ENCODE measurements around the gene B4GALT2. TPM values are rescaled to one million over a fixed set of nuclear protein-coding genes. Genes with fewer than 3 reads are reported as not detected.

The B4GALT2 gene
- total RNA-seq, 2 donors from 2014 or later, result 18.5 to 34.4 TPM

- H3K9me3 Mint-ChIP-seq, result no peaks in the 10 kb centered on the region
- H3K27me3 Mint-ChIP-seq, result no peaks in the 10 kb centered on the region
- H3K36me3 Mint-ChIP-seq (ENCODE audit: low read depth), result peaks cover 47% of the 10 kb centered on the region
- H3K4me3 Mint-ChIP-seq, result no peak overlapping the region
- ATAC-seq (replicated peaks), result no peak
- no peak overlapping the region for H3K27ac Mint-ChIP-seq
- peaks cover 34% of the 10 kb centered on the region for H3K4me1 Mint-ChIP-seq
Measured at GRCh38 chr1:43981636-43982035, 2.6 kb downstream of the B4GALT2 start.

GRCh38 chr1:43982241-43982640 is 3.2 kb downstream of the B4GALT2 start:
- Mint-ChIP-seq H3K27me3 (no peaks in the 10 kb centered on the region), H3K9me3 (no peaks in the 10 kb centered on the region), H3K27ac (no peak overlapping the region), H3K4me3 (no peak overlapping the region), H3K4me1 (peaks cover 28% of the 10 kb centered on the region), H3K36me3 (ENCODE audit: low read depth) (peaks cover 41% of the 10 kb centered on the region)
- ATAC-seq (replicated peaks), result no peak

- H3K9me3 Mint-ChIP-seq, result no peaks in the 10 kb centered on the region
- no peak overlapping the region for H3K27ac Mint-ChIP-seq
- no peak for ATAC-seq (replicated peaks)
- H3K27me3 Mint-ChIP-seq, result no peaks in the 10 kb centered on the region
- no peak overlapping the region for H3K4me3 Mint-ChIP-seq
- peaks cover 35% of the 10 kb centered on the region for H3K36me3 Mint-ChIP-seq (ENCODE audit: low read depth)
- peaks cover 23% of the 10 kb centered on the region for H3K4me1 Mint-ChIP-seq
Measured at GRCh38 chr1:43982808-43983207, 3.8 kb downstream of the B4GALT2 start.

- Mint-ChIP-seq H3K9me3 (no peaks in the 10 kb centered on the region), H3K27ac (peak overlapping the region; percentile 27), H3K4me3 (no peak overlapping the region), H3K4me1 (peaks cover 17% of the 10 kb centered on the region), H3K27me3 (no peaks in the 10 kb centered on the region), H3K36me3 (ENCODE audit: low read depth) (peaks cover 30% of the 10 kb centered on the region)
- no peak for ATAC-seq (replicated peaks)
Measured at GRCh38 chr1:43983253-43983899, 4.4 kb downstream of the B4GALT2 start.

- H3K27ac Mint-ChIP-seq, result no peak overlapping the region
- peaks cover 16% of the 10 kb centered on the region for H3K4me1 Mint-ChIP-seq
- no peaks in the 10 kb centered on the region for H3K27me3 Mint-ChIP-seq
- H3K36me3 Mint-ChIP-seq (ENCODE audit: low read depth), result peaks cover 23% of the 10 kb centered on the region
- H3K4me3 Mint-ChIP-seq, result no peak overlapping the region
- H3K9me3 Mint-ChIP-seq, result no peaks in the 10 kb centered on the region
- ATAC-seq (replicated peaks), result no peak
Measured at GRCh38 chr1:43984855-43985254, 5.8 kb downstream of the B4GALT2 start.

GRCh38 chr1:43985984-43986595 is 7.1 kb downstream of the B4GALT2 start:
- H3K27me3 Mint-ChIP-seq, result no peaks in the 10 kb centered on the region
- H3K27ac Mint-ChIP-seq, result no peak overlapping the region
- peaks cover 10% of the 10 kb centered on the region for H3K4me1 Mint-ChIP-seq
- H3K9me3 Mint-ChIP-seq, result no peaks in the 10 kb centered on the region
- H3K36me3 Mint-ChIP-seq (ENCODE audit: low read depth), result peaks cover 20% of the 10 kb centered on the region
- no peak overlapping the region for H3K4me3 Mint-ChIP-seq
- ATAC-seq (replicated peaks), result no peak

GRCh38 chr1:43986712-43987111 is 7.7 kb downstream of the B4GALT2 start:
- H3K27ac Mint-ChIP-seq, result no peak overlapping the region
- H3K4me3 Mint-ChIP-seq, result no peak overlapping the region
- no peaks in the 10 kb centered on the region for H3K9me3 Mint-ChIP-seq
- peaks cover 20% of the 10 kb centered on the region for H3K36me3 Mint-ChIP-seq (ENCODE audit: low read depth)
- ATAC-seq (replicated peaks), result no peak
- H3K27me3 Mint-ChIP-seq, result no peaks in the 10 kb centered on the region
- peaks cover 10% of the 10 kb centered on the region for H3K4me1 Mint-ChIP-seq

- Mint-ChIP-seq H3K4me3 (no peak overlapping the region), H3K36me3 (ENCODE audit: low read depth) (peaks cover 20% of the 10 kb centered on the region), H3K27ac (no peak overlapping the region), H3K27me3 (no peaks in the 10 kb centered on the region), H3K4me1 (peaks cover 10% of the 10 kb centered on the region), H3K9me3 (no peaks in the 10 kb centered on the region)
- no peak for ATAC-seq (replicated peaks)
Measured at GRCh38 chr1:43987159-43987902, 8.3 kb downstream of the B4GALT2 start.

- Mint-ChIP-seq H3K27me3 (no peaks in the 10 kb centered on the region), H3K27ac (no peak overlapping the region), H3K9me3 (no peaks in the 10 kb centered on the region), H3K4me3 (peak overlapping the region; percentile 85), H3K36me3 (ENCODE audit: low read depth) (peaks cover 3% of the 10 kb centered on the region), H3K4me1 (no peaks in the 10 kb centered on the region)
- no peak for ATAC-seq (replicated peaks)
Measured at GRCh38 chr1:43990271-43991199, 11.5 kb downstream of the B4GALT2 start.

- H3K27me3 Mint-ChIP-seq, result no peaks in the 10 kb centered on the region
- H3K27ac Mint-ChIP-seq, result peak overlapping the region; percentile 48
- no peaks in the 10 kb centered on the region for H3K4me1 Mint-ChIP-seq
- no peaks in the 10 kb centered on the region for H3K9me3 Mint-ChIP-seq
- H3K36me3 Mint-ChIP-seq (ENCODE audit: low read depth), result no peaks in the 10 kb centered on the region
- peak overlapping the region; percentile 85 for H3K4me3 Mint-ChIP-seq
- ATAC-seq (replicated peaks), result no peak
Measured at GRCh38 chr1:43991200-43991475, 12.1 kb downstream of the B4GALT2 start.

- Mint-ChIP-seq H3K27ac (peak within 1 kb of the TSS; percentile 48), H3K4me1 (no peaks in the 10 kb centered on the region), H3K36me3 (ENCODE audit: low read depth) (no peaks in the 10 kb centered on the region), H3K9me3 (no peaks in the 10 kb centered on the region), H3K27me3 (no peaks in the 10 kb centered on the region), H3K4me3 (peak within 1 kb of the TSS; percentile 85)
- ATAC-seq (replicated peaks), result peak; percentile 90
Measured at GRCh38 chr1:43991476-43992231, 12.6 kb downstream of the B4GALT2 start, which contains the start of gene CCDC24. Gene CCDC24 (plus strand): TSS chr1:43991599. CDS start chr1:43991879, 280 bp downstream.

- Mint-ChIP-seq H3K9me3 (no peaks in the 10 kb centered on the region), H3K4me1 (no peaks in the 10 kb centered on the region), H3K27me3 (no peaks in the 10 kb centered on the region), H3K27ac (peak overlapping the region; percentile 48), H3K36me3 (ENCODE audit: low read depth) (no peaks in the 10 kb centered on the region), H3K4me3 (peak overlapping the region; percentile 85)
- no peak for ATAC-seq (replicated peaks)
Measured at GRCh38 chr1:43992232-43992995, 13.4 kb downstream of the B4GALT2 start.

- no peaks in the 10 kb centered on the region for H3K36me3 Mint-ChIP-seq (ENCODE audit: low read depth)
- H3K4me3 Mint-ChIP-seq, result peak overlapping the region; percentile 85
- no peaks in the 10 kb centered on the region for H3K9me3 Mint-ChIP-seq
- H3K4me1 Mint-ChIP-seq, result no peaks in the 10 kb centered on the region
- no peak for ATAC-seq (replicated peaks)
- H3K27ac Mint-ChIP-seq, result peak overlapping the region; percentile 48
- no peaks in the 10 kb centered on the region for H3K27me3 Mint-ChIP-seq
Measured at GRCh38 chr1:43993206-43993914, 14.3 kb downstream of the B4GALT2 start.

All from activated T-helper 17 cell treated with anti-CD3 and anti-CD28 coated beads, Interleukin-2, amount 50 U/mL, for 72 hours (primary cell).